ENCODE data around the gene SV2C. TPM values are rescaled to one million over a fixed set of nuclear protein-coding genes. Genes with fewer than 3 reads are reported as not detected.
"Not testable (repeated sequence)": the region's sequence is repeated elsewhere in the genome, so short reads cannot be mapped to it uniquely, and the experiment has no call there.

SV2C gene
- polyA plus RNA-seq, 2 donors, result 0.22 to 0.43 TPM

GRCh38 chr5:76294573-76294972 is 211.4 kb downstream of the SV2C start:
- H3K27ac ChIP-seq (ENCODE audit: low read depth in 2 of 2, low read length in 1 of 2), result peak overlapping the region in 1 of 2 donors; percentile 20
- WGBS, 2 donors, result 61 to 64% methylated on average over 4 of the region's 4 CpGs
- H3K9me3 ChIP-seq (ENCODE audit: control insufficient read depth in 2 of 2, insufficient read depth in 1 of 2, low read depth in 1 of 2, low read length in 1 of 2), result no peaks in the 10 kb centered on the region
- no peak overlapping the region for H3K4me3 ChIP-seq (ENCODE audit: low read depth in 1 of 2, low read length in 2 of 2)
- no peaks in the 10 kb centered on the region for H3K4me1 ChIP-seq (ENCODE audit: control insufficient read depth in 2 of 2, insufficient read depth in 2 of 2, low read length in 1 of 2)
- no peaks in the 10 kb centered on the region for H3K27me3 ChIP-seq (ENCODE audit: control insufficient read depth in 1 of 2, insufficient read depth in 2 of 2, low read length in 2 of 2)
- no peaks in the 10 kb centered on the region for H3K36me3 ChIP-seq (ENCODE audit: control insufficient read depth in 2 of 2, insufficient read depth in 2 of 2, low read length in 1 of 2)

- Histone ChIP-seq H3K27me3 (ENCODE audit: control insufficient read depth in 1 of 2, insufficient read depth in 2 of 2, low read length in 2 of 2) (no peaks in the 10 kb centered on the region), H3K4me1 (ENCODE audit: control insufficient read depth in 2 of 2, insufficient read depth in 2 of 2, low read length in 1 of 2) (no peaks in the 10 kb centered on the region), H3K4me3 (ENCODE audit: low read depth in 1 of 2, low read length in 2 of 2) (no peak overlapping the region), H3K9me3 (ENCODE audit: control insufficient read depth in 2 of 2, insufficient read depth in 1 of 2, low read depth in 1 of 2, low read length in 1 of 2) (no peaks in the 10 kb centered on the region), H3K27ac (ENCODE audit: low read depth in 2 of 2, low read length in 1 of 2) (no peak overlapping the region), H3K36me3 (ENCODE audit: control insufficient read depth in 2 of 2, insufficient read depth in 2 of 2, low read length in 1 of 2) (no peaks in the 10 kb centered on the region)
- WGBS, 2 donors, result 36 to 47% methylated on average over 1 of the region's 1 CpG
Observed at GRCh38 chr5:76298852-76299251, 215.7 kb downstream of the SV2C start.

- no peaks in the 10 kb centered on the region for H3K36me3 ChIP-seq (ENCODE audit: control insufficient read depth in 2 of 2, insufficient read depth in 2 of 2, low read length in 1 of 2)
- no peak overlapping the region for H3K4me3 ChIP-seq (ENCODE audit: low read depth in 1 of 2, low read length in 2 of 2)
- 78 to 81% methylated on average over 2 of the region's 2 CpGs for WGBS, 2 donors
- no peaks in the 10 kb centered on the region for H3K4me1 ChIP-seq (ENCODE audit: control insufficient read depth in 2 of 2, insufficient read depth in 2 of 2, low read length in 1 of 2)
- H3K27me3 ChIP-seq (ENCODE audit: control insufficient read depth in 1 of 2, insufficient read depth in 2 of 2, low read length in 2 of 2), result no peaks in the 10 kb centered on the region
- H3K27ac ChIP-seq (ENCODE audit: low read depth in 2 of 2, low read length in 1 of 2), result no peak overlapping the region
- no peaks in the 10 kb centered on the region for H3K9me3 ChIP-seq (ENCODE audit: control insufficient read depth in 2 of 2, insufficient read depth in 1 of 2, low read depth in 1 of 2, low read length in 1 of 2)
Observed at GRCh38 chr5:76299592-76299991, 216.4 kb downstream of the SV2C start.

GRCh38 chr5:76301932-76302331 is 218.7 kb downstream of the SV2C start:
- WGBS, 2 donors, result 25 to 61% methylated on average over 1 of the region's 1 CpG
- H3K36me3 ChIP-seq (ENCODE audit: control insufficient read depth in 2 of 2, insufficient read depth in 2 of 2, low read length in 1 of 2); H3K27ac ChIP-seq (ENCODE audit: low read depth in 2 of 2, low read length in 1 of 2): not testable (repeated sequence)

GRCh38 chr5:76302661-76303060 is 219.5 kb downstream of the SV2C start:
- not testable (repeated sequence) for H3K27me3 ChIP-seq (ENCODE audit: control insufficient read depth in 1 of 2, insufficient read depth in 2 of 2, low read length in 2 of 2)

More at GRCh38 chr5:76301932-76302331, 218.7 kb downstream of the SV2C start:
- not testable (repeated sequence) for H3K4me1 ChIP-seq (ENCODE audit: control insufficient read depth in 2 of 2, insufficient read depth in 2 of 2, low read length in 1 of 2); H3K27me3 ChIP-seq (ENCODE audit: control insufficient read depth in 1 of 2, insufficient read depth in 2 of 2, low read length in 2 of 2); H3K9me3 ChIP-seq (ENCODE audit: control insufficient read depth in 2 of 2, insufficient read depth in 1 of 2, low read depth in 1 of 2, low read length in 1 of 2); H3K4me3 ChIP-seq (ENCODE audit: low read depth in 1 of 2, low read length in 2 of 2)

GRCh38 chr5:76303921-76304320 is 220.7 kb downstream of the SV2C start:
- WGBS, 2 donors, result 31 to 44% methylated on average over 7 of the region's 7 CpGs
- Histone ChIP-seq H3K9me3 (ENCODE audit: control insufficient read depth in 2 of 2, insufficient read depth in 1 of 2, low read depth in 1 of 2, low read length in 1 of 2) (no peaks in the 10 kb centered on the region), H3K36me3 (ENCODE audit: control insufficient read depth in 2 of 2, insufficient read depth in 2 of 2, low read length in 1 of 2) (no peaks in the 10 kb centered on the region), H3K27me3 (ENCODE audit: control insufficient read depth in 1 of 2, insufficient read depth in 2 of 2, low read length in 2 of 2) (no peaks in the 10 kb centered on the region), H3K27ac (ENCODE audit: low read depth in 2 of 2, low read length in 1 of 2) (no peak overlapping the region), H3K4me1 (ENCODE audit: control insufficient read depth in 2 of 2, insufficient read depth in 2 of 2, low read length in 1 of 2) (no peaks in the 10 kb centered on the region), H3K4me3 (ENCODE audit: low read depth in 1 of 2, low read length in 2 of 2) (no peak overlapping the region)

More at GRCh38 chr5:76302661-76303060, 219.5 kb downstream of the SV2C start:
- H3K9me3 ChIP-seq (ENCODE audit: control insufficient read depth in 2 of 2, insufficient read depth in 1 of 2, low read depth in 1 of 2, low read length in 1 of 2); H3K4me1 ChIP-seq (ENCODE audit: control insufficient read depth in 2 of 2, insufficient read depth in 2 of 2, low read length in 1 of 2); H3K4me3 ChIP-seq (ENCODE audit: low read depth in 1 of 2, low read length in 2 of 2); H3K36me3 ChIP-seq (ENCODE audit: control insufficient read depth in 2 of 2, insufficient read depth in 2 of 2, low read length in 1 of 2); H3K27ac ChIP-seq (ENCODE audit: low read depth in 2 of 2, low read length in 1 of 2): not testable (repeated sequence)

- no peaks in the 10 kb centered on the region for H3K4me1 ChIP-seq (ENCODE audit: control insufficient read depth in 2 of 2, insufficient read depth in 2 of 2, low read length in 1 of 2)
- no peaks in the 10 kb centered on the region for H3K36me3 ChIP-seq (ENCODE audit: control insufficient read depth in 2 of 2, insufficient read depth in 2 of 2, low read length in 1 of 2)
- no peak overlapping the region for H3K27ac ChIP-seq (ENCODE audit: low read depth in 2 of 2, low read length in 1 of 2)
- no peak overlapping the region for H3K4me3 ChIP-seq (ENCODE audit: low read depth in 1 of 2, low read length in 2 of 2)
- 62 to 68% methylated on average over 2 of the region's 2 CpGs for WGBS, 2 donors
- H3K27me3 ChIP-seq (ENCODE audit: control insufficient read depth in 1 of 2, insufficient read depth in 2 of 2, low read length in 2 of 2), result no peaks in the 10 kb centered on the region
- H3K9me3 ChIP-seq (ENCODE audit: control insufficient read depth in 2 of 2, insufficient read depth in 1 of 2, low read depth in 1 of 2, low read length in 1 of 2), result no peaks in the 10 kb centered on the region
Observed at GRCh38 chr5:76305269-76305668, 222.1 kb downstream of the SV2C start.

- Histone ChIP-seq H3K4me1 (ENCODE audit: control insufficient read depth in 2 of 2, insufficient read depth in 2 of 2, low read length in 1 of 2) (no peaks in the 10 kb centered on the region), H3K27ac (ENCODE audit: low read depth in 2 of 2, low read length in 1 of 2) (no peak overlapping the region), H3K9me3 (ENCODE audit: control insufficient read depth in 2 of 2, insufficient read depth in 1 of 2, low read depth in 1 of 2, low read length in 1 of 2) (no peaks in the 10 kb centered on the region), H3K4me3 (ENCODE audit: low read depth in 1 of 2, low read length in 2 of 2) (no peak overlapping the region), H3K27me3 (ENCODE audit: control insufficient read depth in 1 of 2, insufficient read depth in 2 of 2, low read length in 2 of 2) (no peaks in the 10 kb centered on the region), H3K36me3 (ENCODE audit: control insufficient read depth in 2 of 2, insufficient read depth in 2 of 2, low read length in 1 of 2) (no peaks in the 10 kb centered on the region)
- 92 to 96% methylated on average over 1 of the region's 1 CpG for WGBS, 2 donors
Observed at GRCh38 chr5:76305775-76306174, 222.6 kb downstream of the SV2C start.

GRCh38 chr5:76310208-76310607 is 227.0 kb downstream of the SV2C start:
- Histone ChIP-seq H3K9me3 (ENCODE audit: control insufficient read depth in 2 of 2, insufficient read depth in 1 of 2, low read depth in 1 of 2, low read length in 1 of 2) (no peaks in the 10 kb centered on the region), H3K4me1 (ENCODE audit: control insufficient read depth in 2 of 2, insufficient read depth in 2 of 2, low read length in 1 of 2) (no peaks in the 10 kb centered on the region), H3K27ac (ENCODE audit: low read depth in 2 of 2, low read length in 1 of 2) (no peak overlapping the region), H3K36me3 (ENCODE audit: control insufficient read depth in 2 of 2, insufficient read depth in 2 of 2, low read length in 1 of 2) (no peaks in the 10 kb centered on the region), H3K27me3 (ENCODE audit: control insufficient read depth in 1 of 2, insufficient read depth in 2 of 2, low read length in 2 of 2) (no peaks in the 10 kb centered on the region), H3K4me3 (ENCODE audit: low read depth in 1 of 2, low read length in 2 of 2) (no peak overlapping the region)
- 81 to 88% methylated on average over 1 of the region's 1 CpG for WGBS, 2 donors

- no peaks in the 10 kb centered on the region for H3K36me3 ChIP-seq (ENCODE audit: control insufficient read depth in 2 of 2, insufficient read depth in 2 of 2, low read length in 1 of 2)
- H3K9me3 ChIP-seq (ENCODE audit: control insufficient read depth in 2 of 2, insufficient read depth in 1 of 2, low read depth in 1 of 2, low read length in 1 of 2), result no peaks in the 10 kb centered on the region
- no peak overlapping the region for H3K27ac ChIP-seq (ENCODE audit: low read depth in 2 of 2, low read length in 1 of 2)
- H3K27me3 ChIP-seq (ENCODE audit: control insufficient read depth in 1 of 2, insufficient read depth in 2 of 2, low read length in 2 of 2), result no peaks in the 10 kb centered on the region
- H3K4me1 ChIP-seq (ENCODE audit: control insufficient read depth in 2 of 2, insufficient read depth in 2 of 2, low read length in 1 of 2), result no peaks in the 10 kb centered on the region
- H3K4me3 ChIP-seq (ENCODE audit: low read depth in 1 of 2, low read length in 2 of 2), result no peak overlapping the region
- WGBS, 2 donors, result 77 to 78% methylated on average over 4 of the region's 4 CpGs
Observed at GRCh38 chr5:76312783-76313182, 229.6 kb downstream of the SV2C start.
